Measurements from ENCODE around the gene CD4.

CD4 gene

GRCh38 chr12:6816598-6816997, 27.3 kb downstream of the CD4 start:
- DNase-seq (ENCODE audit: low read depth in 2 of 2) = no peak

GRCh38 chr12:6817098-6817497, 27.8 kb downstream of the CD4 start:
- DNase-seq (ENCODE audit: low read depth in 2 of 2) = no peak

- DNase-seq (ENCODE audit: low read depth in 2 of 2) = no peak
These were observed 28.4 kb downstream of the CD4 start for GRCh38 chr12:6817662-6818157.

- no peak for DNase-seq (ENCODE audit: low read depth in 2 of 2)
These were observed 28.9 kb downstream of the CD4 start for GRCh38 chr12:6818222-6818621.

- no peak for DNase-seq (ENCODE audit: low read depth in 2 of 2)
These were observed 29.3 kb downstream of the CD4 start for GRCh38 chr12:6818645-6819044.

GRCh38 chr12:6819106-6820030, 30.0 kb downstream of the CD4 start:
- no peak for DNase-seq (ENCODE audit: low read depth in 2 of 2)

GRCh38 chr12:6820166-6820565, 30.8 kb downstream of the CD4 start:
- DNase-seq (ENCODE audit: low read depth in 2 of 2) = no peak

- DNase-seq (ENCODE audit: low read depth in 2 of 2) = no peak
These were observed 32.5 kb downstream of the CD4 start, which contains the start of gene GPR162 for GRCh38 chr12:6821591-6822425. Gene GPR162, plus strand, starts transcription at chr12:6821821. Its CDS starts 2,078 bp downstream, at chr12:6823899.

GRCh38 chr12:6822426-6823135, 33.3 kb downstream of the CD4 start:
- DNase-seq (ENCODE audit: low read depth in 2 of 2) = no peak

- DNase-seq (ENCODE audit: low read depth in 2 of 2) = no peak
These were observed 34.1 kb downstream of the CD4 start for GRCh38 chr12:6823182-6824084.

GRCh38 chr12:6824085-6824775, 34.9 kb downstream of the CD4 start:
- DNase-seq (ENCODE audit: low read depth in 2 of 2) = no peak

GRCh38 chr12:6824901-6825381, 35.6 kb downstream of the CD4 start:
- no peak for DNase-seq (ENCODE audit: low read depth in 2 of 2)

- peak; percentile 57 to 64 for DNase-seq (ENCODE audit: low read depth in 2 of 2)
These were observed 36.2 kb downstream of the CD4 start for GRCh38 chr12:6825398-6826124.

- DNase-seq (ENCODE audit: low read depth in 2 of 2) = no peak
These were observed 36.9 kb downstream of the CD4 start for GRCh38 chr12:6826125-6826733.

GRCh38 chr12:6826734-6827436, 37.6 kb downstream of the CD4 start:
- DNase-seq (ENCODE audit: low read depth in 2 of 2) = no peak

- peak; percentile 20 to 31 for DNase-seq (ENCODE audit: low read depth in 2 of 2)
These were observed 38.1 kb downstream of the CD4 start for GRCh38 chr12:6827437-6827911.

GRCh38 chr12:6827982-6828780, 38.9 kb downstream of the CD4 start, which contains the start of gene P3H3:
Gene P3H3, plus strand, starts transcription at chr12:6828407. Its CDS starts 34 bp downstream, at chr12:6828441.
- DNase-seq (ENCODE audit: low read depth in 2 of 2) = no peak

Data from stimulated activated CD8-positive, alpha-beta memory T cell treated with anti-CD3 and anti-CD28 coated beads, Interleukin-15, amount 100 ng/mL, for 48 hours (primary cell).